Measurements from ENCODE around the gene GPS1.

The GPS1 gene

DNA sequence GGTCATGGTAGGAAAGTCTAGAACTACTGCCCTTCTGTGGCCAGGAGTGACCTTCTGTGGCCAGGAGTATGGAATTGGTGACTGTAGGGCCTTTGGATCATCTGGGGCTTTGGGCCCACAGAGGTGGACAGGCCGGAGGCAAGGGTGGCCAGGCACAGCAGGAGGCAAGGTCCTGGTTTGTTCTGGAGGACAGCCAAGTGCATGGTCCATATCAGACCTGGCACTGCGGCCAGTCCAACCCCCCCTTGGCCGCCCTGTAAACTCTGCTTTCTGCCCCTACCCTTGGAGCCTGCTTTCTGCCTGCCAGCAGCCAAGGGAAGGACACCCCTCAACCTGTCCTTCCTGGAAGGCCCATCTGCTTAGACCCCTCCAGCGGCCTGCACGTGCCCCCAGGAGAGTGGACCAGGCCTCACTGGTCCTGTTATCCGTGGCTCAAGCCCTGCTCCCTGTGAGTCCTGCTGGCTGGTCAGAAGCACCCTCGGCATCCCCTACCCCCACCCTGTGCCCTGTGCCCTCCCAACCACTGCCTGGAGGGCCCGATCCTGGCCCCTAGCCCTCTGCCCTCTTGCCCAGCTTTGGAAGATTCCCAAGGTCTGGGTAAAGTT lies 11.9 kb upstream of the GPS1 start:
- TF ChIP-seq, protein P1, sequence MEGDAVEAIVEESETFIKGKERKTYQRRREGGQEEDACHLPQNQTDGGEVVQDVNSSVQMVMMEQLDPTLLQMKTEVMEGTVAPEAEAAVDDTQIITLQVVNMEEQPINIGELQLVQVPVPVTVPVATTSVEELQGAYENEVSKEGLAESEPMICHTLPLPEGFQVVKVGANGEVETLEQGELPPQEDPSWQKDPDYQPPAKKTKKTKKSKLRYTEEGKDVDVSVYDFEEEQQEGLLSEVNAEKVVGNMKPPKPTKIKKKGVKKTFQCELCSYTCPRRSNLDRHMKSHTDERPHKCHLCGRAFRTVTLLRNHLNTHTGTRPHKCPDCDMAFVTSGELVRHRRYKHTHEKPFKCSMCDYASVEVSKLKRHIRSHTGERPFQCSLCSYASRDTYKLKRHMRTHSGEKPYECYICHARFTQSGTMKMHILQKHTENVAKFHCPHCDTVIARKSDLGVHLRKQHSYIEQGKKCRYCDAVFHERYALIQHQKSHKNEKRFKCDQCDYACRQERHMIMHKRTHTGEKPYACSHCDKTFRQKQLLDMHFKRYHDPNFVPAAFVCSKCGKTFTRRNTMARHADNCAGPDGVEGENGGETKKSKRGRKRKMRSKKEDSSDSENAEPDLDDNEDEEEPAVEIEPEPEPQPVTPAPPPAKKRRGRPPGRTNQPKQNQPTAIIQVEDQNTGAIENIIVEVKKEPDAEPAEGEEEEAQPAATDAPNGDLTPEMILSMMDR (IDR thresholded peaks at IDR 0.05), result no peak

DNA sequence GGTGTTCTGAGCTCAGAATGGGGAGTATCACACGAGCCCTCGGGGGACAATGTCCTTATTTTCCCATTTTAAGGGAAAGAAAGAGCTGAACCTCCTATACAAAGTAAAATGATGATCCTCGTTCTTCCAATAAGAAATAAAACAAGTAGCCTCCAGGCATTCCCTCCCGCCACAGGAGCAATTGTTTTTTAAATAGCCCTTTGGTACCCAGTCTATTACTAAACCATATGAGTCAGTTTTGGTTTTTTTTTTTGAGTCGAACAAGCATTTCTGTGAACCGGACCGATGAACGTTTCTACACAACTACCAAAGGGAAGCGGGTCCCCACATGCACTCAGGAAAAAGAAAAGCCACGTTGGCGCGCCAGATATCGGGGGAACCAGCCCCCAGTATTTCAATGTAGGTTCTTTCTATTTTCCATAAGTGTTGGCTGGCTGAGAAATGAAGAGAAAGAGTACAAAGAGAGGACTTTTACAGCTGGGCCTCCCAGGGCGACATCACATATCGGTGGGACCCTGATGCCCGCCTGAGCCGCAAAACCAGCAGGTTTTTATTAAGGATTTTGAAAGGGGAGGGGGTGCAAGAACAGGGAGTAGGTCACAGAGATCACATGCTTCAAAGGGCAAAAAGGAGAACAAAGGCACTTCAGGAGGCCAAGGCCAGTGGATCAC lies 10.4 kb upstream of the GPS1 start:
- TF ChIP-seq, protein P1 (IDR thresholded peaks at IDR 0.05), result no peak

DNA sequence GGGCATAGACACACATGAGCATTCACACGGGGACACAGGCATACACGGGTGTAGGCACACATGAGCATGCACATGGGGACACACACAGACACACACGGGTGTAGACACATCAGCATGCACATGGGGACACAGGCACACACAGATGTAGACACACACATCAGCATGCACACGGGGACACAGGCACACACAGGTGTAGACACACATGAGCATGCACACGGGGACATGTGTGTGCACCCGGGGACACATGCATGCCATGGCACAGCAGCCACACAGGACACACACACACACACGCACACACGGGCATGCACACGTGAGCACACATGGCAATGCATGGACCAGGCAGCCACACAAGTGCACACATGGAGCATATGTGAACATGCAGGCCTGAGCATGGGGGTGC lies 9.0 kb upstream of the GPS1 start:
- TF ChIP-seq, protein P1 (IDR thresholded peaks at IDR 0.05), result no peak

DNA sequence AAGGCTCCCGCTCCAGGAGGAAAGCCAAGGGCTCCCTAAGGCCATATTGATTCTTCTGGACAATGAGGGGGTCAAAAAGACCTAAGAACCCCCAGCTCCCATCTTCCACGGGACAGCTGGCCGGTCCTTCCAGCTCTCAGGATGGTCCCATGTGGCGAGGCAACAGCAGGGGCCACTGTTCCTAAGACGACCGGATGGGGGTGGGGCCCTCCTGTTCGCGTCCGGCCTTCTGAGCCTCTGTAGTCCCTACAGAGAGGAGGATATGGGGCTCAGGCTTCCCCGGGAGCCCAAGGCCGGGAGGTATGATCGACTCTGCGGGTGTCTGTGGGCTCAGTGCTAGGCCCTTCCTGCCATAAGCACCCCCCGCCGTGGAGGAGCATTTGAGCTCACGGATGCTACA lies 8.2 kb upstream of the GPS1 start:
- TF ChIP-seq, protein P1 (IDR thresholded peaks at IDR 0.05), result no peak

DNA sequence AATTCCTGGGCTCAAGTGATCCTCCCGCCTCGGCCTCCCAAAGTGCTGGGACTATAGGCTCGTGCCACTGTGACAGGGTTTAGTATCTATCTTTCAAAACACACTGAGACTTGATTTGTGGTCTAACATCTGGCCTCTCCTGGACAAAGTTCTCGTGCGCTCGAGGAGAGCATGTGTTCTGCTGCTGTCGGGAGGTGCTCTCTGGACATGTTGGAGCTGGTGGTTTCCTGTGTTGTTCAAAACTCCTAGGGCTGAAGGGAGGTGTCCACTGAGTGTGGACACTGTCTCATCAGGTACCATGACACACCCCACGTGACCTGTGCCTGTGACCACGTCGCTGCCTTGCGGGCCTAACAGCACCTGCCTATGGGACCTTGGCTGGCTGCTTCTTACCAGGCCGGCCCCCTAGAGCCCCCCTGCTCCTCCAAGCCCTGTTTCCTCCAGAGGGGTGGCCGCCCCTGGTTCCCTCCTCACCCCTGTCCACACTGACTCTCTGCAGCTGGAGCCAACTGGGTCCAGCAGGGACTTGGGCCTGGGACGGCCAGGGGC lies 5.7 kb upstream of the GPS1 start:
- TF ChIP-seq, protein P1 (IDR thresholded peaks at IDR 0.05), result no peak

DNA sequence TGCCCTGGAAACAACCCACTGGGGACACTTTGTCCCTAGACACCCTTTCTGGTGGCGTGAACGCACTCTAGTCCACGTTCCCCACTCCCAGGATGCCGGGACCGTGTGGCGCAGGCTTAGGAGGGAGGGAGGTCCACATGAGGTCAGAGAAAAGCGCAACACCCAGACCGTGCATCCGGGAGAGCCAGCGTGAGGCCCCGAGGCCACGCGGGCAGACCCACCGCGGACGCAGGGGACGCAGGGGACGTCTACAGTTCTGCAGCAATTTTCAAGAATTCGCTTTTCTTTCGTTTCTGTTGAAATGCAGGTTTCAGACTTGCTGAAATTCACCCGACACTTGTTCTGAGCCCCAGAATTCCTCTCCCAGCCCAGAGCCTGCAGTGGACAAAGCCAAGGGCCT lies 4.8 kb upstream of the GPS1 start:
- TF ChIP-seq, protein P1 (IDR thresholded peaks at IDR 0.05), result no peak

DNA sequence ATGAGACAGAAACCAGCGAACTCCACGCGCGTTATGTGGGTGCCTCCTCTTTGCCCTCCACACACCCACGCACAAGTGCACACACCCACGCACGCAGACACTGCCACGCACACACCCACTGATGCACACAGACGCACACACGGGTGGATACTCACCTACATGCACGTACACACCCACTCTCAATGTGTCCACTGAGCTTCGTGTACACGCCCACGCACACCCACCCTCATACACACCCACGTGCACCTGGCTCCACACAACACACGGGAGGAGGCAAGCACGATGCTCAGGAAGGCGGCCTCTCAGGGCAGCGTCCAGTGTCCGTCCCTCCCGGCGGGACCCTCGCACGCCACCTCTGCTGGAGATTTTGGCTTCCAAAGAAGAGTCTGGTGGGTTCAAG lies 4.3 kb upstream of the GPS1 start:
- TF ChIP-seq, protein P1 (IDR thresholded peaks at IDR 0.05), result no peak

Measured in LNCAP (cell line).